GM18907 (cell line): ENCODE data around the gene ERBB2.
A peak's percentile ranks its signal among the peaks of the same experiment; 100 is the strongest.

Experiments
- ATAC-seq: cut with Tn5 transposase; IDR thresholded peaks from one replicate; pipeline ENCODE4 v1.9.1; 2021; ENCODE audit warnings: mild to moderate bottlenecking, moderate library complexity; ENCODE audit not compliant: unreplicated experiment

ERBB2 gene

DNA sequence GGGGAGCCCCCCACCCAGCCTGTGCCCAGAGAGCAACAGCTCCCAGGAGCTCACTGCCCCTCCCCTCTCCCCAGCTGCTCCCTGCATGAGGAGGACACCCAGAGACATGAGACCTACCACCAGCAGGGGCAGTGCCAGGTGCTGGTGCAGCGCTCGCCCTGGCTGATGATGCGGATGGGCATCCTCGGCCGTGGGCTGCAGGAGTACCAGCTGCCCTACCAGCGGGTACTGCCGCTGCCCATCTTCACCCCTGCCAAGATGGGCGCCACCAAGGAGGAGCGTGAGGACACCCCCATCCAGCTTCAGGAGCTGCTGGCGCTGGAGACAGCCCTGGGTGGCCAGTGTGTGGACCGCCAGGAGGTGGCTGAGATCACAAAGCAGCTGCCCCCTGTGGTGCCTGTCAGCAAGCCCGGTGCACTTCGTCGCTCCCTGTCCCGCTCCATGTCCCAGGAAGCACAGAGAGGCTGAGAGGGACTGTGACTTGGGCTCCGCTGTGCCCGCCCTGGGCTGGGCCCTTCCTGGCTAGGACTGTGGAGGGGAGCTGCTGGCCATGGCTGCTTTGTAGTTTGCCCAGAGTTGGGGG lies 34.1 kb upstream of the ERBB2 start:
- ATAC-seq: no peak

DNA sequence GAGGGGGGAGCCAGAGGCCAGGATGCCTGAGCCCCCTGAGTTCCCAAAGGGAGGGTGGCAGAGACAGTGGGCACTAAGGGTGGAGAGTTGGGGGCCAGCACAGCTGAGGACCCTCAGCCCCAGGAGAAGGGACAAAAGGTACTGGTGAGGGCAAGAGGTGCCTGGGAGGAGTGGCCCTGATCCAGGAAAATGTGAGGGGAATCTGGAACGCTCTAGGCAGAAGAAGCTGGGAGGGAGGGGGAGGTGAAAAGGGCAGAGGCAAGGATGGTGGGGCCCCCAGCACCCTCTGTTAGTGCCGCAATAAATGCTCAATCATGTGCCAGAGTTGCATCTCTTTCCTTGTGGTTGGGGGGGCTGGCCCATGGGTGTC lies 33.6 kb upstream of the ERBB2 start:
- no peak for ATAC-seq

DNA sequence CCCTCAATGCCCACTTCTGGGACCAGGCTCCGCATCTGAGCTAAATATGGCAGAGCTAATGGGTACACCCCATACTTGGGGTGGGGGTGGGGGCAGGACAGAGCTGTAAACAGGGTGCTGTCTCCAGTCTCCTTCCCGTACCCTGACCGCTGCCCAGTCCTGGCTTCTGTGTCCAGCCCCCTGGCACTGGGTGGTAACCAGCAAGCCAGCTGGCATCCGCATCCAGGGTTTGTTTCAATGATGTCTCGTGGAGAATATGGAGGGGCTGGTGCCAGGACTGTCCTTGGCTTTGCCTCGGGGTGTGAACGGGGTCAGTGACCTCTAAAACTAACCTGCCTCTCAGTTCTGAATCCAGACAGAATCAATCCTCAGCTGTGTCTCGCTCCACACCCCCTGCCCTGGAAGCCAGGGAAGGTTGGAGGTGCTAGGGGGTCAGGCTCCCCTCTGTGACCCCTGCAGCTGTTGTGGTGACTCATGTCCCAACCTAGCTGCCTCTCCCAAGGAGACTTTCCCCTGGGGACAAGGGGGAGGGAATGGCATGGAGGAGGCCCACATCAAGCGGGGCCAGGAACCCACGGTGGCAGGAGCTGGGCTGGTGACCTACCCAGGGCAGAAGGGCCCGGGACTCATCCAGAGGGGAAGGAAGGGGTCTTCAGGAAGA lies 33.1 kb upstream of the ERBB2 start:
- no peak for ATAC-seq

DNA sequence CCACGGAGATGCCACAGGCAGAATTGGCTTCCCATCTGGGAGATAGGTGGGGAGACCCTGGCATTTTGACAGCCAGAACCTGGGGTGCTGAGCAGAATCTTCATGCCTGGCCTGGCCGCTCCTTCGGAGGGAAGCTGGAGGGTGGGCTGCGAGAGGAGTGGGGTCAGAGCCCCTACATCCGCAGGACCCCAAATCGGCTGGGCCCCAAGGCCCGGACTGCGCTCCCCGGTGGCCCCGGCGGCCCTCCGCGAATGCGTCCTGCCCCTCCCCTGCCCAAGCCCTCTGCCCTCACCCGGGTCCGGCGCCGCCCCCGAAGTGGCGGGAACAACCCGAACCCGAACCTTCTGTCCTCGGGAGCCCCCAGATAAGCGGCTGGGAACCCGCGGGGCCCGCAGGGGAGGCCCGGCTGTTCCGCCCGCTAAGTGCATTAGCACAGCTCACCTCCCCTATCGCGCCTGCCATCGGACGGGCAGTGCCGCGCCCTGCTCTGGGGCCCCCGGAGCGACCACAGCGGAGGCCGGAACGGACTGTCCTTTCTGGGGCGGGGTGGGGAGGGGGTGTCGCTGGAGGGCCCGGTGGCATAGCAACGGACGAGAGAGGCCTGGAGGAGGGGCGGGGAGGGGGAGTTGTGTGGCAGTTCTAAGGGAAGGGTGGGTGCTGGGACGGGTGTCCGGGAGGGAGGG lies 32.5 kb upstream of the ERBB2 start:
- ATAC-seq: no peak

DNA sequence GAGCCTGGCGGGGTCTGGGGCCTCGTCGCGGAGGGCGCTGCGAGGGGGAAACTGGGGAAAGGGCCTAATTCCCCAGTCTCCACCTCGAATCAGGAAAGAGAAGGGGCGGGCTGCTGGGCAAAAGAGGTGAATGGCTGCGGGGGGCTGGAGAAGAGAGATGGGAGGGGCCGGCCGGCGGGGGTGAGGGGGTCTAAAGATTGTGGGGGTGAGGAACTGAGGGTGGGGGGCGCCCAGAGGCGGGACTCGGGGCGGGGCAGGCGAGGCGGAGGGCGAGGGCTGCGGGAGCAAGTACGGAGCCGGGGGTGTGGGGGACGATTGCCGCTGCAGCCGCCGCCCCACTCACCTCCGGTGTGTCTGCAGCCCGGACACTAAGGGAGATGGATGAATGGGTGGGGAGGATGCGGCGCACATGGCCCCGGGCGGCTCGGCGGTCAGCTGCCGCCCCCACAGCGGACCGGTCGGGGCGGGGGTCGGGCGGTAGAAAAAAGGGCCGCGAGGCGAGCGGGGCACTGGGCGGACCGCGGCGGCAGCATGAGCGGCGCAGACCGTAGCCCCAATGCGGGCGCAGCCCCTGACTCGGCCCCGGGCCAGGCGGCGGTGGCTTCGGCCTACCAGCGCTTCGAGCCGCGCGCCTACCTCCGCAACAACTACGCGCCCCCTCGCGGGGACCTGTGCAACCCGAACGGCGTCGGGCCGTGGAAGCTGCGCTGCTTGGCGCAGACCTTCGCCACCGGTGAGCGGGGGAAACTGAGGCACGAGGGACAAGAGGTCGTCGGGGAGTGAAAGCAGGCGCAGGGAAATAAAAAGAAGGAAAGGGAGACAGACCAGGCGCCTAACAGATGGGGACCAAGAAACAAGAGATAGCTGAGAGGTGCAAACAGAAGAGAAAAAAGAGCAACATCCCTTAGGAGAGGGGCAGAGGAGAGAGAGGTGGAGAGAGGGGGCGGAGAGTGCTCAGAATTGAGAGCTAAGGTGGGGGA lies 31.6 kb upstream of the ERBB2 start, which contains the start of gene PNMT:
Gene PNMT (plus strand): TSS at position 509 of the 980 bp plus-strand sequence. CDS start 23 bp downstream, at position 532.
- ATAC-seq: no peak

DNA sequence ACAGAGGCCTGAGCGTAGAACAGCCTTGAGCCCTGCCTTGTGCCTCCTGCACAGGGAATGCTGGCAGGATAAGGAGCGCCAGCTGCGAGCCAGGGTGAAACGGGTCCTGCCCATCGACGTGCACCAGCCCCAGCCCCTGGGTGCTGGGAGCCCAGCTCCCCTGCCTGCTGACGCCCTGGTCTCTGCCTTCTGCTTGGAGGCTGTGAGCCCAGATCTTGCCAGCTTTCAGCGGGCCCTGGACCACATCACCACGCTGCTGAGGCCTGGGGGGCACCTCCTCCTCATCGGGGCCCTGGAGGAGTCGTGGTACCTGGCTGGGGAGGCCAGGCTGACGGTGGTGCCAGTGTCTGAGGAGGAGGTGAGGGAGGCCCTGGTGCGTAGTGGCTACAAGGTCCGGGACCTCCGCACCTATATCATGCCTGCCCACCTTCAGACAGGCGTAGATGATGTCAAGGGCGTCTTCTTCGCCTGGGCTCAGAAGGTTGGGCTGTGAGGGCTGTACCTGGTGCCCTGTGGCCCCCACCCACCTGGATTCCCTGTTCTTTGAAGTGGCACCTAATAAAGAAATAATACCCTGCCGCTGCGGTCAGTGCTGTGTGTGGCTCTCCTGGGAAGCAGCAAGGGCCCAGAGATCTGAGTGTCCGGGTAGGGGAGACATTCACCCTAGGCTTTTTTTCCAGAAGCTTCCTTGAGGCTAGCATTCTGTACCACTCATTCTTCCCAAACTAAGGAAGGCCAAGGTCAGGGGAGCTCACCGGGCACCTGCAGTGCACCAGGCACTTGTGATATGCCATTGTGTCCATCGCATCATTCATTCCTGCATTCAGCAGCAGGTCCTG lies 29.7 kb upstream of the ERBB2 start:
- ATAC-seq: no peak

DNA sequence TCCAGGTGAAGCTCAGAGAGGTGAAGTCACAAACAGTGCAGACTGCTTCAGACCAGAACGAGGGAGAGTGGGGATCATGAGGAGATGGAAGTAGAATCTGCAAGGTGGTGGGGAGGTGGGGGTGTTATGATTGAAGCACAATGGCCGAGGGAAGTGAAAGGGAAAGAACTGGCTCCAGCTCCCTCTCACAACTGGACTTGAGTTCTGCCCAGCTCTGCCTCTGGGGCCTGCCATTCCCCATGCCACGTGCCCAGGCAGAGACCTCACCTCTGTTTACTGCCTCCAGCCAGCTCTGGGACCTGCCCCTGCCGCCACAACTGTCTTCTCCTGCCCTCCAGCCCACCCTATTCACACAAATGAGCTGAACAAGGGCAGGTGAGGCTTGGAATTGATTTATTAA lies 29.1 kb upstream of the ERBB2 start:
- no peak for ATAC-seq

DNA sequence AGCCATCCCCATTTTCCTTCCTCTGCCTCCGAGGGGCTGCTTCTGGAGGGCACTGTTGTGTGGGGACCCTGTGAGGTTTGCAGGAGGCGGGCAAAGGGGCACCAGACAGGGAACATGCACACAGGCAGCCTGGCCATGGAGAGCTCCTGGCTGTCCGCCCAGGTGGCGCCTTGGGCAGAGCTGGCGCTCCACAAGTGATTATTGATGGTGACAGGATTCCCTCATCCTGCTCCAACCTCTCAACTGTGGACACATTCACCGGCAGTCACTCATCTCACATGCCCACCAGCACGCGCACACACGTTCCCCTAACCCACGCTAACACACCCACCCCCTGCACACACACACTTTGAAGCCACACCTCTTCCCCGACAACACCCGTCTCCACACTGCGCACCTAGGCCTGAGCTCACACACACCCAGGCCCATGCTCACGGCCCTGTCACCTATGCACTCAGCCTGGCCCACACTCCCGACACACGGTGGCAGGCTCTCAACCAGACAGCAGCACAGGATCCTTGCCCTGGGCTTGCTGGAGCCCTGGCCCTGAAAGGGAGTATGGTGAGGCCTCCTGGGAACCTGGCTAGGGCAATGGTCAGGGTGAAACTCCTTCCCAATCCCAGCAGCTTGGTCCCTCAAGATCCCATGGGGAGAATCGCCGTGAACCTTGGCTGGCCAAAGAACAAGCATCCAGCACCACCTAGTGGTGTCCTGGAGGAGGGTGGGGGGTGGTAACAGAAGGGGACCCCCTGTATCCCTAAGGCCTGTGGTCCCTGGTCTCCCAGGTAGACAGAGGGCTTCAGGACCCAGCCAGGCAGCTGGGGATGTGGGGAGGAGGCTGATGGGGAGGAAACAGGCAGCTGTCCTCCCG lies 28.0 kb upstream of the ERBB2 start:
- ATAC-seq: no peak

DNA sequence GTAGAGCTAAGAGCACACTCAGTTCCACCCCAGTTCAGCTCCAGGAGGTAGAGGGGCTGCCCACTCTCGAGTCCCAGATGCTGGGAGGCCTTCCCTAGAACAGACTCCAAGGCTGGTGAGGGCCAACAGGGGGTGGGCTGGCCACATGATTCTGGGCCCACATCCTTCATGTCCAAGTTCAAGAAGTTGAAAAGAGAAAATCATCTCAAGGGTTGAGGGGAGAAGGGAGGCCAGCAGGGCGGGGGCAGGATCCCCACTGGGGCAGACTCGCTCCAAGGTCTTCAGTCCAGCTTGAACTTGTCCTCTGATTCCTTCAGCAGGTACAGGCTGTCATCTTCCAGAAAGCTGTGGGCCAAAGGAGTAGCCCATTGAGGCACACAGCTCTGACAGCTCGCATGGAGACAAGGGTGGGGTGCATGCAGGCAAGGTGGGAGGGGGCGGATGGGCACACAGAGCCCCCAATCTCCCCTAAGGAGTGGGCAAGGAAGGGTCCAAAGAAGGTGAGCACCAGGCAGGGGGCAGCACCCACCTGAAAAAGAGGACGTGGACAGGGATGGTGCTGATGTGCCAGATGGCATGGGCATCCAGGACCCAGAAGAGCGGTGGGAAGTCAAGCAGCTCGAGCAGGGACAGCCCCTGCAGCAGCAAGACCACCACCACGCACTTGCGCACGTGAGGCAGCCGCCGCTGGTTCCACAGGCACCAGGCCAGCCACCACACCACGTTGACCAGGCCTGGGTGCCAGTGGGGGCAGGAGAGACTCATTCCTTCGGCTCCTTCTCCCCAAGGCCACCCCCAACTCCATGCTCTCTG lies 27.1 kb upstream of the ERBB2 start:
- ATAC-seq: no peak

DNA sequence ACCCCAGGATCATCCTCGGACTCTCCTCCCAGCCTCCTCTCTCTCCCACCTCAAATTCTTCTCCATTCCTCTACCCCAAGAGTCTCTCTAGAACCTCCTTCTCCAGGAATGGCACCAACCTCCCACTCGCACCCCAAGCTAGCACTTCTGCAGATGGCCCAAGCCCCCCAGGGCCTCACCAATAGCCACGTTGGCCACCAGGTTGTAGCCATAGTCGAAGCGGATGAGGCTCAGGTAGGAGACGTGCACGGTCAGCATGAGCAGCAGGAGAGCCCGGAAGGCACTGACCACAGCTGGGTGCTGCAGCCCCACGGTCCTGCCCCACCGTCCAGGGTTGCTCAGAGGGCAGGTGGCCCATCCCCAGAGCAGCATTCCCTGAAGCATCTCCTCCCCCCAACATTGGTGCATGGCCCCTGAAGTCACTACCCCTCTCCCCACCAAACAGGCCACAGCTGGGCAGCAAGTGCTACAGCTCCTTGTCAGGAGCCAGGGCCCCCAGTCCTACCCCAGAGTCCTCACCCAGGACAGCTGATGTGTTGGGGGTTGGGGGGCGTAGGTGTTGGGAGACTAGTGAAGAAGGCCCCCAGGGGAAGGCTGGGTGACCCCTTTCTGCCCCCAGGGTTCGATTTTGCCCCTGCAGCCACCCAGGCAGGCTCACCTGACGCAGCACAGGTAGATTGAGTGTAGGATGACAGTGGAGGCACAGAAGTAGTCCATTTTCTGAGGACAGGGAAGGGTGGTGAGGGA lies 26.4 kb upstream of the ERBB2 start:
- no peak for ATAC-seq

DNA sequence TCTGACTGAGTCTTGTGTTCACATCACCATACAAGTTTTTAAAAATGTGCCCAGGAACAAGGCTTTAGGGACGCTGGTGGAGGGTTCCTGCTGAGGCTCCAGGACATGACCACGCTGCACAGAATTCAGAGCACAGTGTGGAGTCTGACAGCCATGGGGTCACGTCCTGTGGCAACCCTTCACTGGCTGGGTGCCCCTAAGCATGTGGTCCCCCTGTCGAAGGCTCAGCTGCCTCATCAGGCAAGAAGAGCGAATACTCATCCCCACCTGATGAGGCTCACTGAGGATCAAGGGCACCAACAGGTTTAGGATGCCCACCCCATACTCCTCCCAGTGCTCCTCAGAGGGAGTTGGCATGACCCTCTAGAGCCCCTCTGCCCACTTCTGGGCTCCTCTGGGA lies 25.7 kb upstream of the ERBB2 start:
- ATAC-seq: no peak

DNA sequence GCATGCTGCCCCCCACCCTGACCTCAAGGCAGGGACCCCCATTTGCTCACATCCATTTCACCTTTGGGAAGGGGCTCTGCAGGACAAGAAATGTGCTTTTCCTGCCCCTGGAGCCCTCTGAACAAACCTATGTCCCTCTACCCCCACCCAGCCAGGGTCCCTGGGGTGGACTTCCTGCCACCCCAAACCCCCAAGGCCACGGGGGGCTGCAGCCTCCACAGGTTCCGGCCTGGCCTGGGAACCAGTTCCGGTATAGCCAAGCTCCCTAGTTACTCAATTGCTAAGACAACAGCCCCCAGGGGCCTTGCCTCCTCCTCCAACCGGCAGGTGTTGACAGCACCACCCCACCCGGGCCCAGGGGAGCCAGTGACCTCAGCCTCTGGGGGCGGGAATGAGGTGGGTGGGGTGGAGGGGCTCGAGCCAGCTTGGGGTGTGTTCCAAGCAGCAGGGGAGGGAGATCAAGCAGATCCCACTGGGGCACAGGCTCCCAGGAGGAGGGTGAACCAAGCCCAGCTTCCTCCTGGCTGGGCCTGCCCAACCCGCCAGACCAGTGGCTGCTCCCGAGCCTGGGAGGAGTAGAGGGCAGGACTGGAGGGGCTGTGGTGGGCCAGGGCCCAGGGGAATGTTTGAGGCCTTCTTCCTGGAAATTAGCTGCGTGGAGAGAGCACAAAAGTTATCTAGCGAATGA lies 25.0 kb upstream of the ERBB2 start:
- peak; percentile 44 for ATAC-seq

DNA sequence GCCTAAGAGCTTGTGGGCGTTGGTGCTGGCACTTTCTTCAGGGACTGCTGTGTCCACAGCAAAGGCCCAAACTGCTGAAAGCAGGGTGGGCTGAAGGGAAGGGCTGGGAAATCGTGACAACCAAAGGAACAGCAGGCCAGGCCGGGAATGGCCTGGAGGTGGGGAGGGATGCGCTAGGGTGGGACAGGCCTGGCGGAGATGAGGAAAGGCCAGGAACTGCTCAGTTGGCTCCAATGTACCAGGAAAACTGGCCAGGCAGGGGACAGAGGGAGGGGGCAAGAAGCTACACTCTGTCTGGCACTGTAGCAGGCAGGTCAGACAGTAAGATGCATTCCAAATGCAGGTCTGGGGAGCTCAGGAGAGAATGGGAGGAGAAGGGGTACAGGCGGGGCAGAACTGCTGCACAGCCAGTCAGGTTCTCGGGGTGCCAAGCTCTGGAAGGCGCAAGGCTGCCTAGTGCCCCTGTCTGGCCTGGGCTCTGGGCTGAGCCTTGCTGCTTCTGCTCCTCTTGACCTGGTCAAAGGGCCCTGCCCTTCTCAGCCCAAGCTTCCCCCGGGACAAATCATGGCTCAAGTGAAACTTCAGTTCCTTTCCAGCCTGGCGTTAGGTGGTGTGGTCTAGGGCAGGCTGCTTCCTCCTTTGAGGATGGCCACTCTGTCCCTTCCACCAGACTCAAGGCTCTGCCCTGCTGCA lies 24.3 kb upstream of the ERBB2 start:
- no peak for ATAC-seq

DNA sequence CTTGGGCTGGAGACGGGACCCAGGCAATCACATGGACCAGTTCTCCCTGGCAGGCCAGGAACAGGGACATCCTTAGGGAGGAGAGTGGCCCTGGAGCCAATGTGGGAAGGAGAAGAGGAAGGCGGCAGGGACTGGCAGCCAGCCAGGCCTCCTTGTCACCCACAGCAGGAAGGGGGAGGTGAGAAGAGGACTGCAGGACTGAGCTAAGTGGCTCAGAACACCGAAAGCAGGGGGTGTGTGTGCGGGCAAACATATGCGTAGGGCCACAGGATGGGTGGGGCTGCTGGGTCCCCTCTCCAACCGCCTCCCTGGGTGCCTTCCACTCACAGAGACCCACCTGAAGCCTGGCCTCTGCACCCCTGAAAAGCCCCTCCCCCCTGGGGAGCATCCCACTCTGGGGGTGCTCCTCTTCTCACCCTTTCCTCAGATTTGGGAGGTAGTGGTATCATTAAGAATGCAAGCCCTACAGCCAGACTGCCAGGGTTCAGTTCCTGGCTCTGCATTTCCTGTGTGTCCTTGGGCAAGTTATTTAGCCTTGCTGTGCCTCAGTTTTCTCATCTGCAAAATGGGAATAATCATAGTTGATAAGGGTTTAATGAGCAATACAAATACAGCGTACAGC lies 23.6 kb upstream of the ERBB2 start:
- peak; percentile 41 for ATAC-seq

DNA sequence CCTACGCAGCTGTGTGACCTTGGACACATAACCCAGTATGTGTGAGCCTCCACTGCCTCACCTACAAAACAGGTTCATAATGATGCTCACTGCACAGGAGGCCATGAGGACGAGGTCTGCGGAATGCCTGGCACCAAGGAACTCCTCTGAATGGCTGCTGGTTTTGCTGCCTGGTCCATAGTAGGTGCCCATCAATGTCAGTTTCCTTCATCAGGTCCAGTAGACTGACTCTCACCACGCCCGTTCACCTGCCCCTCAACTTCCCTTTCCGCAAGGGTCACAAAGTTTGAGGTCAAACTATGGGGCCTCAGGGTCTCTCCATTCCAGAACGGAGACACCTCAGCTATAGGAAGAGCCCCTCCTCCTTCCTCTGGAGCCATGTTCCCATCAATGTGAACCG lies 22.8 kb upstream of the ERBB2 start:
- ATAC-seq: no peak
